HG02642 (cell line): ENCODE results near the gene TMEM18.

Source experiments
- ATAC-seq: cut with Tn5 transposase; IDR thresholded peaks from one replicate; pipeline ENCODE4 v1.9.1; 2021; ENCODE audit warnings: mild to moderate bottlenecking; ENCODE audit not compliant: unreplicated experiment, poor library complexity

Gene TMEM18

GRCh38 chr2:674321-674985, 2.8 kb downstream of the TMEM18 start:
- ATAC-seq: no peak

- ATAC-seq: no peak
Observed at GRCh38 chr2:673615-674320, 3.4 kb downstream of the TMEM18 start.

- no peak for ATAC-seq
Observed at GRCh38 chr2:673016-673415, 4.2 kb downstream of the TMEM18 start.

- no peak for ATAC-seq
Observed at GRCh38 chr2:672606-672905, 4.7 kb downstream of the TMEM18 start.

- ATAC-seq: no peak
Observed at GRCh38 chr2:671787-672605, 5.2 kb downstream of the TMEM18 start.

- ATAC-seq: no peak
Observed at GRCh38 chr2:671072-671471, 6.1 kb downstream of the TMEM18 start.

GRCh38 chr2:670637-671036, 6.6 kb downstream of the TMEM18 start:
- ATAC-seq: no peak

GRCh38 chr2:669323-669722, 7.9 kb downstream of the TMEM18 start:
- no peak for ATAC-seq

GRCh38 chr2:668000-668398, 9.2 kb downstream of the TMEM18 start:
- ATAC-seq: no peak

- no peak for ATAC-seq
Observed at GRCh38 chr2:667332-667999, 9.7 kb downstream of the TMEM18 start.

- no peak for ATAC-seq
Observed at GRCh38 chr2:666441-666840, 10.8 kb downstream of the TMEM18 start.

GRCh38 chr2:665340-666073, 11.7 kb downstream of the TMEM18 start:
- ATAC-seq: no peak

- ATAC-seq: no peak
Observed at GRCh38 chr2:664063-664462, 13.1 kb downstream of the TMEM18 start.

GRCh38 chr2:663221-663620, 14.0 kb downstream of the TMEM18 start:
- no peak for ATAC-seq

GRCh38 chr2:661360-661635, 15.9 kb downstream of the TMEM18 start:
- no peak for ATAC-seq

- no peak for ATAC-seq
Observed at GRCh38 chr2:660586-661359, 16.4 kb downstream of the TMEM18 start.

- ATAC-seq: no peak
Observed at GRCh38 chr2:660029-660428, 17.2 kb downstream of the TMEM18 start.

- ATAC-seq: no peak
Observed at GRCh38 chr2:658426-658825, 18.8 kb downstream of the TMEM18 start.

- no peak for ATAC-seq
Observed at GRCh38 chr2:657766-658165, 19.4 kb downstream of the TMEM18 start.

GRCh38 chr2:656676-657075, 20.5 kb downstream of the TMEM18 start:
- ATAC-seq: no peak
